Smooth muscle cell (in vitro differentiated cells): ENCODE measurements around the gene LCN2. TPM values are rescaled to one million over a fixed set of nuclear protein-coding genes. Genes with fewer than 3 reads are reported as not detected.

Experiments used
- DNase-seq: peaks from one replicate; lab custom pipeline; 2025; ENCODE audit not compliant: unreplicated experiment; lab: John Stamatoyannopoulos, UW
- H2AFZ ChIP-seq: fragments of 200-600 bp; sonication (generic); 2 replicates; pipeline ENCODE4 v1.6.0; 2016; ENCODE audit warnings: antibody characterized with exemption, low read depth, mild to moderate bottlenecking
- H3F3A ChIP-seq: fragments of 200-600 bp; sonication (generic); 2 replicates; pipeline ENCODE4 v1.6.0; 2017; ENCODE audit warnings: antibody characterized with exemption, low read depth
- H3K27ac ChIP-seq: fragments of 200-600 bp; sonication (generic); 2 replicates; pipeline ENCODE4 v1.5.1; 2016; ENCODE audit warnings: low read depth, mild to moderate bottlenecking
- H3K27me3 ChIP-seq: fragments of 200-600 bp; sonication (generic); 2 replicates; pipeline ENCODE4 v1.6.1; 2016; ENCODE audit warnings: low read depth, mild to moderate bottlenecking
- H3K36me3 ChIP-seq: fragments of 200-600 bp; sonication (generic); 2 replicates; pipeline ENCODE4 v1.5.1; 2016; ENCODE audit warnings: low read depth
- H3K4me1 ChIP-seq: fragments of 200-600 bp; sonication (generic); 2 replicates; pipeline ENCODE4 v1.5.1; 2016; ENCODE audit warnings: low read depth
- H3K4me2 ChIP-seq: fragments of 200-600 bp; sonication (generic); 2 replicates; pipeline ENCODE4 v1.6.0; 2016; ENCODE audit warnings: mild to moderate bottlenecking
- H3K4me3 ChIP-seq: fragments of 200-600 bp; sonication (generic); 2 replicates; pipeline ENCODE4 v1.5.1; 2016; ENCODE audit warnings: mild to moderate bottlenecking
- H3K79me2 ChIP-seq: fragments of 200-600 bp; sonication (generic); 2 replicates; pipeline ENCODE4 v1.6.0; 2016; ENCODE audit warnings: low read depth, mild to moderate bottlenecking
- H3K9ac ChIP-seq: fragments of 200-600 bp; sonication (generic); 2 replicates; pipeline ENCODE4 v1.6.0; 2016; ENCODE audit warnings: low read depth
- H3K9me3 ChIP-seq: fragments of 200-600 bp; sonication (generic); replicated peaks from 2 replicates; pipeline ENCODE4 v1.5.1; 2016; ENCODE audit warnings: low read depth
- H4K20me1 ChIP-seq: fragments of 200-600 bp; sonication (generic); 2 replicates; pipeline ENCODE4 v1.6.0; 2016; ENCODE audit warnings: low read depth
- WGBS: methylation state at CpG from one replicate; pipeline ENCODE4 v1.1.7; 2016; ENCODE audit warnings: low lambda C conversion rate; 5-methylcytosine and 5-hydroxymethylcytosine counted together
- polyA plus RNA-seq: library from polyadenylated mRNA; unstranded; fragments of >200 nt; fragmentation: Nextera tagmentation; extraction: Ambion mirVana; gene quantifications from 2 replicates; pipeline ENCODE4 v1.2.1, GENCODE V29; 2016
- total RNA-seq: library from RNA; depleted of rRNA; stranded (reverse); fragments of >200 nt; gene quantifications from 2 replicates; pipeline ENCODE4 v1.2.3, GENCODE V29; 2014
- TF ChIP-seq, protein P1 (sequence below): fragments of 200-600 bp; sonication (generic); IDR thresholded peaks from 2 replicates; pipeline ENCODE4 v1.5.1; 2017; ENCODE audit warnings: borderline replicate concordance, mild to moderate bottlenecking, antibody characterized with exemption; ENCODE audit not compliant: insufficient read depth, poor library complexity, severe bottlenecking

LCN2 gene
- total and polyA plus RNA-seq, 2 experiments from 2014 or later, result not detected

DNA sequence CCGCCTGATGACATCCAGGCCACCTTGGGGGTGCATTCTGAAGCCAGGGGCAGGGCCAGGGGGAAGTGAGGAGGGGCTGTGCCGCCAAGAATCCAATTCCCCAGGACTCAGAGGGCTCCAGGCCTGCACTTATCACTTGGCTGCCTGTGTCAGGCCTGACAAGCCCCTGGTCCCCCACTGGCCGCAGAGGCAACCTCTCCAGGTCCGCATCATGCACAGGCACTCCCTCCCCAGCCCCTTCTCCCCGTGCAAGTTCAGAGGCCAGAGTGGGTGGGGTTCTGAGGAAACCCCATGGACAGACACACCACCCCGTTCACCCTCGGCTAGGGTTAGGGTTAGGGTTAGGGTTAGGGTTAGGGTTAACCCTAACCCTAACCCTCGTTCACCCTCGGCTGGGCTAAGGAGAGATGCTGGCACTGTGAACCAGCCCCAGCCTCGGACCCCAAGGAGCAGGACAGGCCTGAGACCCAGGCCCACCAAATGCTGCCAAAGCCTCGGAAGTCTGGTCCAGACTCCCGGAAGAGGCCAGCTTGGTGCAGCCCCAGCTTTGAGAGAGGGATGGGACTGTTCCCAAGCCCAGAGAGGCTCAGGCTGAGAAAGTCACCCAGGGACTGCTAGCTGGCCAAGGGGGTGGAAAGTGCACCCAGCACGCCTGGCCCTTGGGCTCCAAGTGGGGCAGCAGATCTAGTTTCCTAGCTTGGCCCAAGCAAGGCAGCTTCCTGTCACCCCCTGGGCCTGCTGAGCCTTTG lies 4.9 kb downstream of the LCN2 start:
- no peak overlapping the region for H3K4me3 ChIP-seq
- H3K27me3 ChIP-seq, result no peaks in the 10 kb centered on the region
- H3K4me2 ChIP-seq, result no peak overlapping the region
- H3K9me3 ChIP-seq, result no peaks in the 10 kb centered on the region
- H3F3A ChIP-seq, result no peaks in the 10 kb centered on the region
- TF ChIP-seq, protein P1, sequence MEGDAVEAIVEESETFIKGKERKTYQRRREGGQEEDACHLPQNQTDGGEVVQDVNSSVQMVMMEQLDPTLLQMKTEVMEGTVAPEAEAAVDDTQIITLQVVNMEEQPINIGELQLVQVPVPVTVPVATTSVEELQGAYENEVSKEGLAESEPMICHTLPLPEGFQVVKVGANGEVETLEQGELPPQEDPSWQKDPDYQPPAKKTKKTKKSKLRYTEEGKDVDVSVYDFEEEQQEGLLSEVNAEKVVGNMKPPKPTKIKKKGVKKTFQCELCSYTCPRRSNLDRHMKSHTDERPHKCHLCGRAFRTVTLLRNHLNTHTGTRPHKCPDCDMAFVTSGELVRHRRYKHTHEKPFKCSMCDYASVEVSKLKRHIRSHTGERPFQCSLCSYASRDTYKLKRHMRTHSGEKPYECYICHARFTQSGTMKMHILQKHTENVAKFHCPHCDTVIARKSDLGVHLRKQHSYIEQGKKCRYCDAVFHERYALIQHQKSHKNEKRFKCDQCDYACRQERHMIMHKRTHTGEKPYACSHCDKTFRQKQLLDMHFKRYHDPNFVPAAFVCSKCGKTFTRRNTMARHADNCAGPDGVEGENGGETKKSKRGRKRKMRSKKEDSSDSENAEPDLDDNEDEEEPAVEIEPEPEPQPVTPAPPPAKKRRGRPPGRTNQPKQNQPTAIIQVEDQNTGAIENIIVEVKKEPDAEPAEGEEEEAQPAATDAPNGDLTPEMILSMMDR, result no peak
- whole genome bisulfite sequencing, result 93% methylated on average over 13 of the region's 13 CpGs
- no peak overlapping the region for H2AFZ ChIP-seq
- no peak overlapping the region for H3K9ac ChIP-seq
- H3K4me1 ChIP-seq, result no peaks in the 10 kb centered on the region
- no peak for DNase-seq
- no peaks in the 10 kb centered on the region for H3K36me3 ChIP-seq
- H3K79me2 ChIP-seq, result no peaks in the 10 kb centered on the region
- H4K20me1 ChIP-seq, result no peaks in the 10 kb centered on the region
- no peak overlapping the region for H3K27ac ChIP-seq

DNA sequence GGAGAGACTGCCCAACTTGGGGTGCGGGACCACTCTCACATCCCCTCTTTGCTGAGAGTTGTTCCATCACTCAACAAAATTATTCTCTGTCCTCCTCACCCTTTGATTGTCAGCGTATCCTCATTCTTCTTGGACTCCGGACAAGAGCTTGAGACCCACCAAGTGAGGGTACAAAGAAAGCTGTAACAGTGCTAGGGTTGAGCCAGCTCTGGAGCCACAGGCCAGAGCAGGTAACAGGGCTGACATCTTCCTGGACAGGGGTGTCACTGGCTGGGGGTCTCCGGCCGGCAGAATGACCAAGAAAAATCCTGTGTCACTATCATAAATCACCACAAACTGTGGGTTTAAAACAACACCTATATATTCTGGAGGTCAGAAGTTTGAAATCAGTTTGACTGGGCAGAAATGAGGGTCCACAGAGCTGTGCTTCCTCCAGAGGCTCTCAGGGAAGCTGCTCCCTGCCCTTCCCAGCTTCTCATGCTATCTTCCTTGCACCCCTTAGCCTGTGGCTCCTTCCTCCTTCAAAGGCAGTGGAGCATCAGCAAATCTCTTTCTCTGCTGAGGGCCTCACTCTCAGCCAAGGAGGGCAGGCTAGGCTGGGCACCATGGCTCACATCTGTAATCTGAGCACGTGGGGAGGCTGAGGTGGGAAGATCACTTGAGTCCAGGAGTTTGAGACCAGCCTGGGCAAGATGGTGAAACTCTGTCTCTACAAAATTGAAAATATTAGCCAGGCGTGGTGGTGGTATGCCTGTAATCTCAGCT lies 6.7 kb downstream of the LCN2 start:
- Histone ChIP-seq H3K27ac (no peak overlapping the region), H3K4me2 (no peak overlapping the region), H4K20me1 (no peaks in the 10 kb centered on the region), H3F3A (no peaks in the 10 kb centered on the region), H3K4me1 (no peaks in the 10 kb centered on the region), H3K9me3 (no peaks in the 10 kb centered on the region), H3K36me3 (no peaks in the 10 kb centered on the region), H3K79me2 (no peaks in the 10 kb centered on the region), H3K27me3 (no peaks in the 10 kb centered on the region), H2AFZ (no peak overlapping the region), H3K9ac (no peak overlapping the region), H3K4me3 (no peak overlapping the region)
- DNase-seq, result no peak
- TF ChIP-seq, protein P1, result no peak
- WGBS, result 92% methylated on average over 7 of the region's 7 CpGs

DNA sequence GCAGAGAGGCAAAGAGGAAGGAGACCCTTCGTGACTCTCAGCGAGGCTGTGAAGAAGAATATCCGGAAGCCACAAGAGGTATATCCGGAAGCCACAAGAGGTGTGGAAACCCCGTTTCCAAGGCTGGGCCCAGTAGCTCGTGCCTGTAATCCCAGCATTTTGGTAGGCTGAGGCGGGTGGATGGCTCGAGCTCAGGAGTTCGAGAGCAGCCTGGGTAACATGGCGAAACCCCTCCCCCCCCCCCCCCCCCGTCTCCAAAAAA lies 10.2 kb downstream of the LCN2 start:
- TF ChIP-seq, protein P1, result no peak
- no peak for DNase-seq
- Histone ChIP-seq H3K9me3 (no peaks in the 10 kb centered on the region), H3F3A (no peaks in the 10 kb centered on the region), H3K4me1 (no peaks in the 10 kb centered on the region), H3K27me3 (no peaks in the 10 kb centered on the region), H3K36me3 (no peaks in the 10 kb centered on the region), H3K27ac (no peak overlapping the region), H3K79me2 (no peaks in the 10 kb centered on the region), H4K20me1 (peaks cover 6% of the 10 kb centered on the region), H3K4me2 (peak overlapping the region; percentile 92), H3K9ac (no peak overlapping the region), H3K4me3 (peak overlapping the region; percentile 70), H2AFZ (no peak overlapping the region)
- WGBS, result 54% methylated on average over 11 of the region's 11 CpGs
